Motor neuron (in vitro differentiated cells): ENCODE measurements around the gene PRR12. TPM values are rescaled to one million over a fixed set of nuclear protein-coding genes. Genes with fewer than 3 reads are reported as not detected.

ENCODE experiments used
- ATAC-seq, 8 experiments: fragments of 200-7000 bp; cut with Tn5 transposase; replicated peaks in 6 of 8; 2 replicates each; pipeline ENCODE4 v1.8.0; 2021; ENCODE audit warnings: mild to moderate bottlenecking in 8 of 8, moderate library complexity in 8 of 8
- H3K27ac ChIP-seq, 2 donors: fragments of 250-450 bp; sonication (Bioruptor Pico); 2 replicates each; pipeline ENCODE4 v1.9.0; 2021; ENCODE audit warnings: antibody characterized with exemption in 2 of 2, mild to moderate bottlenecking in 2 of 2, moderate library complexity in 1 of 2
- H3K4me1 ChIP-seq, 2 donors: fragments of 250-450 bp; sonication (Bioruptor Pico); replicated peaks in 1 of 2; 2 replicates each; pipeline ENCODE4 v1.6.1; 2021; ENCODE audit warnings: antibody characterized with exemption in 2 of 2, mild to moderate bottlenecking in 2 of 2, moderate library complexity in 1 of 2
- H3K4me3 ChIP-seq, 5 donors: fragments of 250-450 bp; sonication (Bioruptor Pico); 2 replicates each; pipeline ENCODE4 v1.9.0; 2021; ENCODE audit warnings: antibody characterized with exemption in 5 of 5, mild to moderate bottlenecking in 5 of 5, moderate library complexity in 4 of 5
- WGBS, 10 experiments: fragments of 450-650 bp; shearing (Covaris generic); methylation state at CpG; one replicate each; pipeline ENCODE4 v1.0.0; 2022; 5-methylcytosine and 5-hydroxymethylcytosine counted together
- in situ Hi-C, 9 experiments: fragments of 400-800 bp; cut with MboI; loops; one replicate each; pipeline ENCODE4 v1.15.0; 2021; ENCODE audit warnings: low sequenced_read_pairs in 9 of 9, low pct_unique_long_range_greater_than_20kb in 2 of 9; ENCODE audit not compliant: unreplicated experiment in 9 of 9
- total RNA-seq, 8 experiments: library from RNA; unstranded; fragments of 300-600 nt; gene quantifications; 2 replicates each; pipeline versions ENCODE4 v1.2.3 to v1.2.4, GENCODE V29; 2022

The PRR12 gene, protein sequence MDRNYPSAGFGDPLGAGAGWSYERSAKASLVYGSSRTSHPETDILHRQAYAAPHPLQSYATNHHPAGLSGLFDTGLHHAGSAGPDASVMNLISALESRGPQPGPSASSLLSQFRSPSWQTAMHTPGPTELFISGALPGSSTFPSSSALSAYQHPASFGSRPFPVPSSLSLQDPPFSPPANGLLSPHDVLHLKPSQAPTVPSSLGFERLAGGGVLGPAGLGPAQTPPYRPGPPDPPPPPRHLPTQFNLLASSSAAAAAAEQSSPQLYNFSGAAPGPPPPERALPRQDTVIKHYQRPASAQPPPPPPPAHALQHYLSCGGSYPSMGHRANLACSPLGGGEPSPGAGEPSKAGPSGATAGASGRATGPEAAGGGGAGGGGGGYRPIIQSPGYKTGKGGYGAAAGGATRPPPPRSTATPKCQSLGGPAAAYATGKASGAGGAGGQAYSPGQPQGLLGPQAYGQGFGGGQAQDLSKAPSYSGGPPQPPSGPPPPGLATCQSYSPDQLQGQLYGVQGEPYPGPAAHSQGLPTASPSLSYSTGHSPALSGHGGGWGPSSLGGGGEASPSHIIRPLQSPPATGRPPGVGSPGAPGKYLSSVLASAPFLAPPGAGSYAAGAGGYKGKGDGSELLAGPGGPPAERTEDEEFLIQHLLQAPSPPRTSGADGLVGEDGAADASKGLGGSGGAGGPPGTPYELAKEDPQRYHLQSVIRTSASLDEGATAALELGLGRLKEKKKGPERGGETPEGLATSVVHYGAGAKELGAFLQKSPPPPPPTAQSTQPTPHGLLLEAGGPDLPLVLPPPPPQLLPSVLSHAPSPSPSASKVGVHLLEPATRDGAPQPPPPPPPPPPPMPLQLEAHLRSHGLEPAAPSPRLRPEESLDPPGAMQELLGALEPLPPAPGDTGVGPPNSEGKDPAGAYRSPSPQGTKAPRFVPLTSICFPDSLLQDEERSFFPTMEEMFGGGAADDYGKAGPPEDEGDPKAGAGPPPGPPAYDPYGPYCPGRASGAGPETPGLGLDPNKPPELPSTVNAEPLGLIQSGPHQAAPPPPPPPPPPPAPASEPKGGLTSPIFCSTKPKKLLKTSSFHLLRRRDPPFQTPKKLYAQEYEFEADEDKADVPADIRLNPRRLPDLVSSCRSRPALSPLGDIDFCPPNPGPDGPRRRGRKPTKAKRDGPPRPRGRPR (N-terminal part only)
- 10 to 100 TPM in 3 of 8 experiments, 1 to 10 TPM in 5; 3.3 to 18.8 (median 7.5) TPM for total RNA-seq

DNA sequence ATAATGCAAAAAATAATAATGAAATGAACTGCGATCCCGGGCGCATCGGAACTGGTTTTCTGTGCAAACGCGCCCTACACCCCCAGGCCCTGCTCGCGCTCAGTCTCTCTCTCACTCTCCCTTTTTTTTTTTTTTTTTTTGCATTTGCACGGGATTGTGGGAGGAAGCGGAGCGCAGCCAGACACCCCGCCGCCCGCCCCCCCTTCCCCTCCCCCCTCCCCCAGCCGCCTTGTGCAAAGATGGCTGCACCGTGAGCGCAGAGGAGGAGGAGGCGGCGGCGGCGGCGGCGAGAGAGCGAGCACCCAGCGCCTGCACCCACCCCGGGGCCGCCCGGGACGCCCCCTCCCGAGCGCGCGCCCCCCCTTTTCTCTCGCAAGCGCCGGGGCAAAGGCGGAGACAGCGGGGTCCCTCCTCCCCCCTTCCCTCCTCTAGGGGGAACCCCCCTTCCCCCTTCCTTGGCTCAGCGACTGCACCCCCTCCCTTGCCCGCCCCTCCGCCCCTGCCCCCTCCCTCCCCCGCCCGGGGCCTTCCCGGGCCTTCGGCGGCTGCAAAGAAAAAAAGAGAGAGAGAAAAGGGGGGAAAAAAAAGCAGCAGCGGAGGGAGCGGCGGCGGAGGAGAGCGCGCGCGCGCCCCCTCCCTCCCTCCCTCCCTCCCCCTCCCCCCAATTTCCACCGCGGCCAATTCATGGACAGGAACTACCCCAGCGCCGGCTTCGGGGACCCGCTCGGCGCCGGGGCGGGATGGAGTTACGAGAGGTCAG lies at the start of gene PRR12:
Gene PRR12 (plus strand): TSS at position 212 of the 760 bp plus-strand sequence. CDS start 473 bp downstream, at position 685.
- WGBS, 10 experiments, result 0 to 5% (median 0%) methylated on average over 1 to 7 of the region's 66 CpGs; no CpG with 5 or more reads in 6 of the 10 experiments
- Histone ChIP-seq H3K4me3 (peak within 1 kb of the TSS; percentile 65 to 98 (median 97)), H3K27ac (peak within 1 kb of the TSS; percentile 97 to 99), H3K4me1 (peaks cover 6 to 7% of the 10 kb centered on the region in 2 donors)
- ATAC-seq, result peak; percentile 8 to 52 (median 42)
- in situ Hi-C loops, result no loop called here

DNA sequence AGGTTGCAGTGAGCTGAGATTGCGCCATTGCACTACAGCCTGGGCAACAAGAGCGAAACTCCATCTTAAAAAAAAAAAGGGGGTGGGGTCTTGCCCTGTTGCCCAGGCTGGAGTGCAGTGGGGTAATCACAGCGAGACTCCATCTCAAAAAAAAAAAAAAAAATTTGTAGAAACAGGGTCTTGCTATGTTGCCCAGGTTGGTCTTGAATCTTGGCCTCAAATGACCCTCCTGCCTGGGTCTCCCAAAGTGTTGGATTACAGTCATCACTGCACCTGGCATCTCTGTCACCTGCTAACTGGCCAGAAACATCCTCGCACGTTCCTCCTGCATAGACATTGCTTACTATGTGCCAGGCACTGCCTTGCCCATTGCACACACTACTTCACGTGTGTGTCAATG lies 49.1 kb upstream of the PRR12 start:
- 17 to 100% (median 69%) methylated on average over 1 to 3 of the region's 6 CpGs; no CpG with 5 or more reads in 2 of the 10 experiments for WGBS, 10 experiments
- H3K4me1 ChIP-seq, result peaks cover 0 to 2% of the 10 kb centered on the region in 2 donors
- no peak overlapping the region for H3K27ac ChIP-seq
- in situ Hi-C loops, result loop anchor here in 1 of 9 experiments (25.0 kb wide), 1 partner anchor 155 kb away; the partner anchor contains the start of gene KASH5
- H3K4me3 ChIP-seq, result no peak overlapping the region
- ATAC-seq, result no peak

DNA sequence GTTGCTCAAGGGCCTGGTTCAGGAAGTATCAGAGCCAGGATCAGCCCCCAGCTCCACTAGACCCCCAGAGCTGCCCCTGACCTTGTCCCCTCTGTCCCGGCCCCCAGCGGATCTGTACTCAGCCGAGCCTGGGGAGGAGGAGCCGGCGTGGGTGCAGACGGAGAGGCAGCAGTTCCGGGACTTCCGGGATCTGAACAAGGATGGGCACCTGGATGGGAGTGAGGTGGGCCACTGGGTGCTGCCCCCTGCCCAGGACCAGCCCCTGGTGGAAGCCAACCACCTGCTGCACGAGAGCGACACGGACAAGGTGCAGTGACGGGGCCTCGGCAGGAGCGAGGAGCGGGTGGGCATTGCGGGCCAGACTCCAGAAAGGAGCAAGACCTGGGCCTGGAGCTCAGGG lies 48.5 kb upstream of the PRR12 start:
- in situ Hi-C loops, result loop anchor here in 1 of 9 experiments (25.0 kb wide), 1 partner anchor 155 kb away; the partner anchor contains the start of gene KASH5
- 73 to 100% (median 89%) methylated on average over 3 to 8 of the region's 16 CpGs; no CpG with 5 or more reads in 5 of the 10 experiments for WGBS, 10 experiments
- no peak overlapping the region for H3K27ac ChIP-seq
- no peak overlapping the region for H3K4me3 ChIP-seq
- peaks cover 0 to 2% of the 10 kb centered on the region in 2 donors for H3K4me1 ChIP-seq
- no peak for ATAC-seq

DNA sequence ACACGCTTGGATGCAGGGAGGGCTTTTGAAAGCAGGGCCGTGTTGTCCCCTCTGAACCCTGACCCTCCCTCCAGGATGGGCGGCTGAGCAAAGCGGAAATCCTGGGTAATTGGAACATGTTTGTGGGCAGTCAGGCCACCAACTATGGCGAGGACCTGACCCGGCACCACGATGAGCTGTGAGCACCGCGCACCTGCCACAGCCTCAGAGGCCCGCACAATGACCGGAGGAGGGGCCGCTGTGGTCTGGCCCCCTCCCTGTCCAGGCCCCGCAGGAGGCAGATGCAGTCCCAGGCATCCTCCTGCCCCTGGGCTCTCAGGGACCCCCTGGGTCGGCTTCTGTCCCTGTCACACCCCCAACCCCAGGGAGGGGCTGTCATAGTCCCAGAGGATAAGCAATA lies 48.0 kb upstream of the PRR12 start:
- ATAC-seq, result no peak
- Histone ChIP-seq H3K27ac (no peak overlapping the region), H3K4me3 (no peak overlapping the region), H3K4me1 (peaks cover 0 to 2% of the 10 kb centered on the region in 2 donors)
- WGBS, 10 experiments, result 40 to 100% (median 80%) methylated on average over 1 to 7 of the region's 14 CpGs; no CpG with 5 or more reads in 3 of the 10 experiments
- in situ Hi-C loops, result loop anchor here in 1 of 9 experiments (25.0 kb wide), 1 partner anchor 156 kb away; the partner anchor contains the start of gene KASH5

DNA sequence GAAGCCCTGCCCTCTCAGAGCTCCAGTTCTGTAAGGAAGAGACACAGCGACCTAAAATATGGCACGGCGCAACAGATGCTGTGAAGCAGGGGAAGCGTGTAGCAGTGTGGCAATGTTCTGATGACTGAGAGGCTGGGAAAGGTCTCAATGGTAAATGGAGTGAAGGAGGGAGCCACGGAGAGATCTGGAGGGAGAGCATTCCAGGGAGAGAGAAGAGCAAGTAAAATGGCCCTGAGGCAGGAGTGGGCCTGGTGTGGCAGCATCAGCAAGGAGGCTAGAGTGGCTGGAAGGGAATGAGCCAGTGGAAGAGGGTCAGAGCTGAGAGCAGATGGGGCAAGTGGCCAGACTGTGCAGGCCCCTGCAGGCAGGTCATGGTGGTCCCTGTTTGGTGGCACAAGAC lies 46.8 kb upstream of the PRR12 start:
- ATAC-seq, result no peak
- WGBS, 10 experiments, result 50 to 95% (median 83%) methylated on average over 1 to 4 of the region's 5 CpGs; no CpG with 5 or more reads in 4 of the 10 experiments
- Histone ChIP-seq H3K4me1 (peaks cover 0 to 2% of the 10 kb centered on the region in 2 donors), H3K27ac (no peak overlapping the region), H3K4me3 (no peak overlapping the region)
- in situ Hi-C loops, result loop anchor here in 1 of 9 experiments (25.0 kb wide), 1 partner anchor 157 kb away; the partner anchor contains the start of gene KASH5

DNA sequence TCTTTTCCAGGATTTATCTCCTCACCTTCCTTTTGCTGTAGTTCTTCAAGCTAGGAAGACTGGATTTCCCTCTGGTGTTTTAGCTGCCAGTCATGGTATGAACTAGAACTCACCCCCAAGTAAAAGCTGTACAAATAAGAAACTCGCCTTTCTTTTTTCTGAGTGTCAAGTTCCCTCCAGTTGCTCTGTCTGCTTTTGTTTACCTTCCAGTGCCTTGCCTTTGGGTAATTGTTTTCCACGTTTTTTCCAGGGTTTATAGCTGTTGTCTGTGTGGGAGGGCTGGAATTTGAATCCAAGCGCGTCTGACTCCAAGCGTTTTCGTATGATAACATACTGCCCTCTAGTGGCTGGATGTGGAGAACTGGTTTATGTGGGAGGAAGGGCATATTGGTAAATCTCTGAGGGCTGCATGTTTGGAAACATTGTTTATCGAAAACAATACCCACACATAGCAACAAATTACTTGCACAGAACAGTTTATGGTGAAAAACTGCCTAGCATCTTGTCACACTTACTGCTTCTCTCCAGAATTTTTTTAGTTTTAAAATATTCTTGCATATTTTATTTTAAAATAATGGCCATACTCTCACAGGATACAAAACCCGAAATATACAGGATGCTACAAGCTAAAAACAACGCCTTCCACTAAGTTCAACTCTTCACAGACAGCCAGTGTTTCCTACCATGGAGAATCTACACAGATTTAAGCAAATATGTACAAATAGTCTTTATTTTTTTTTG lies 44.0 kb upstream of the PRR12 start:
- Histone ChIP-seq H3K4me3 (no peak overlapping the region), H3K27ac (no peak overlapping the region), H3K4me1 (peaks cover 0 to 2% of the 10 kb centered on the region in 2 donors)
- in situ Hi-C loops, result loop anchor here in 1 of 9 experiments (25.0 kb wide), 1 partner anchor 160 kb away; the partner anchor contains the start of gene KASH5
- WGBS, 10 experiments, result 0 to 33% (median 11%) methylated on average over 3 to 9 of the region's 9 CpGs; no CpG with 5 or more reads in 1 of the 10 experiments
- ATAC-seq, result peak; percentile 81 to 99 (median 89)

DNA sequence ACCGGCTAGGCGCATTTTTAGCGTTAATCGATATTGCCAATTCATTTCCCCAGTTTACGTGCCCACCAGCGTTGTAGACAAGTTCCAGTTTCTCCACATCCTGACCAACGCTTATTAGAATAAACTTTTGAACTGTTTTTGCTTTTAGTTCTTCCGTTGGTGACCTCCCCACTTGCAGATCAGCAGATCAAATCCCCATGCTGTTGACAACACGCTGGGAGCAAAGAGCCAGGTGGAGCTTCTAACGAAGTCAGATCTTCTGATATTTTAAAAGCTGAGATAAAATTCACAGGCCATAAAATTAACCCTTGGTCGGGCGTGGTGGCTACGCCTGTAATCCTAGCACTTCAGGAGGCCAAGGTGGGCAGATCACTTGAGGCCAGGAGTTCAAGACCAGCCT lies 41.9 kb upstream of the PRR12 start:
- 60 to 100% (median 84%) methylated on average over 1 to 13 of the region's 13 CpGs; no CpG with 5 or more reads in 2 of the 10 experiments for WGBS, 10 experiments
- Histone ChIP-seq H3K27ac (no peak overlapping the region), H3K4me3 (no peak overlapping the region), H3K4me1 (peaks cover 0 to 2% of the 10 kb centered on the region in 2 donors)
- no peak for ATAC-seq
- in situ Hi-C loops, result loop anchor here in 1 of 9 experiments (25.0 kb wide), 1 partner anchor 162 kb away; the partner anchor contains the start of gene KASH5

DNA sequence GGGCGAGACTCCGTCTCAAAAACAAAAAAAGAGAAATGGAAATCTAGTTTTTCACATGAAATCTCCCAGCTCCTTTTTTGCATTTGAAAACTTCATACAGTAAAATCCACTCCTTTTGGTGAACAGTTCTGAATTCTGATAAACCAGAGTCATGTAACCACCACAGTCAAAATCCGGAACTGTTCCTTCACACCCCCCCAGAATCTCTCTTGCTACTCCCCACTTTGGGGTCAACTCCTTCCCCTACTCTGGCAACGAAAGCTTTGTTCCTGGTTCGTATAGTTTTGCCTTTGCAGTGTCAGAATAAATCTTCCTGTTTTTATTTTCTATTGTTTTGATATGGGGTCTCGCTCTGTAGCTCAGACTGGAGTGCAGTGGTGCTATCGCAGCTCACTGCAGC lies 39.5 kb upstream of the PRR12 start:
- in situ Hi-C loops, result no loop called here
- 83 to 100% (median 97%) methylated on average over 1 to 5 of the region's 7 CpGs; no CpG with 5 or more reads in 2 of the 10 experiments for WGBS, 10 experiments
- H3K4me3 ChIP-seq, result no peak overlapping the region
- H3K4me1 ChIP-seq, result peaks cover 4 to 6% of the 10 kb centered on the region in 2 donors
- H3K27ac ChIP-seq, result no peak overlapping the region
- no peak for ATAC-seq

DNA sequence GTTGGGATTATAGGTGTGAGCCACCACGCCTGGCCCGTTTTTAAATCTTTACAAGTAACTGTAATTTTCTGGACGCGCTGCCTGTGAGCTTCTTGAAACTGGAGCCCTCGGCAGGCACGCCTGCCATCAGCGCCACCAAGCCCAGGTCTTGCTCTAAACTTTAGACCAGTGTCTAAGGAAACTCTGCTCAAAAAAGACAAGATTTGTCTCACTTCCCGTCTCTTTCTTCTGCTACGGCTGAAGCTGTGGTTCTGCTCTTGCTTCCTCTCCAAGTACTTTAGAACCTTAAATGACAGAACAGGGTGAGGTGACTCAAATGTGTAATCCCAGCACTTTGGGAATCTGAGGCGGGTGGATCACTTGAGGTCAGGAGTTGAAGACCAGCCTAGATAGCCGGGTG lies 38.2 kb upstream of the PRR12 start:
- 93 to 100% (median 97%) methylated on average over 1 to 9 of the region's 11 CpGs; no CpG with 5 or more reads in 3 of the 10 experiments for WGBS, 10 experiments
- H3K4me3 ChIP-seq, result no peak overlapping the region
- no peak for ATAC-seq
- H3K27ac ChIP-seq, result no peak overlapping the region
- H3K4me1 ChIP-seq, result peaks cover 6 to 10% of the 10 kb centered on the region in 2 donors
- in situ Hi-C loops, result no loop called here

DNA sequence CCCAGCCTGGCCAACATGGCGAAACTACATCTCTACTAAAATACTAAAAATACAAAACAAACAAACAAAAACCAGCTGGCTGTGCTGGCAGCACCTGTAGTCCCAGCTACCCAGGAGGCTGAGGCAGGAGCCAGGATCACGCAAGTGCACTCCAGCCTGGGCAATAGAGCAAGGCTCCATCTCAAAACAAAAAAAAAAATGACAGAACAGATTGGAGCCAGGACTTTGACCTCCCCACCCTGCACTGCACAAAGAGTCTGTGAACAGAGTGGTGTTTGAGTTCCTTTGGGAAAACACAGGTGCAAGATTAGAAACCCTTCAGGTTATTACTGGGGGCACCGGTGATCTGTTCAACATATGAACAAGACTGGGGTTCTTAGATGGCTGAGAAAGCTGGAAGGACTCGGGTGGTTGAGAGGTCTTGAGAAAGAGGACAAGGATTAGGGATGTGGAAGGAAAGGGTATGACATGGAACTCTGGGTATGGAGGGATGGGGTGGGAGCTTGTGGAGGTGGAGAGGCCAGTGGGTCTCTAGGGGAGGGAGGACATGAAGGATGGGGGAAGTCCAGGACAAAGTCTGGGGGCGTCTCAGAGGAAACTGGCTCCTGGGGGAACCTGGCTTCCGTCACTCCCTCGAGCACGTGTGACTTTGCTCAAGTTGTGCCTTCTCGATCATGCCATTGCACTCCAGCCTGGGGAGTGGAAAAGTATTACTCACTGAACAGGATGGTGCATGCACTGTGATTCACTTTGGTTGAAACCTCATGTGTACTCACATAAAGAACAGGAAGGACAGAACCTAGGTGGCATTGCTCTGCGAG lies 37.3 kb upstream of the PRR12 start:
- peak in 2 of 8 experiments; percentile 22 to 63 for ATAC-seq
- peaks cover 6 to 10% of the 10 kb centered on the region in 2 donors for H3K4me1 ChIP-seq
- WGBS, 10 experiments, result 39 to 100% (median 96%) methylated on average over 1 to 5 of the region's 10 CpGs; no CpG with 5 or more reads in 1 of the 10 experiments
- in situ Hi-C loops, result no loop called here
- H3K27ac ChIP-seq, result no peak overlapping the region
- no peak overlapping the region for H3K4me3 ChIP-seq
